Measurements from ENCODE around the gene NME5. TPM values are rescaled to one million over a fixed set of nuclear protein-coding genes. Genes with fewer than 3 reads are reported as not detected.
A peak's percentile ranks its signal among the peaks of the same experiment; 100 is the strongest.

NME5 gene
- total and polyA plus RNA-seq, 2 of the 13 experiments (the other 11 are each of a cell fraction or from before 2014, with no cell fraction given): 0.18 TPM; not detected in 1

DNA sequence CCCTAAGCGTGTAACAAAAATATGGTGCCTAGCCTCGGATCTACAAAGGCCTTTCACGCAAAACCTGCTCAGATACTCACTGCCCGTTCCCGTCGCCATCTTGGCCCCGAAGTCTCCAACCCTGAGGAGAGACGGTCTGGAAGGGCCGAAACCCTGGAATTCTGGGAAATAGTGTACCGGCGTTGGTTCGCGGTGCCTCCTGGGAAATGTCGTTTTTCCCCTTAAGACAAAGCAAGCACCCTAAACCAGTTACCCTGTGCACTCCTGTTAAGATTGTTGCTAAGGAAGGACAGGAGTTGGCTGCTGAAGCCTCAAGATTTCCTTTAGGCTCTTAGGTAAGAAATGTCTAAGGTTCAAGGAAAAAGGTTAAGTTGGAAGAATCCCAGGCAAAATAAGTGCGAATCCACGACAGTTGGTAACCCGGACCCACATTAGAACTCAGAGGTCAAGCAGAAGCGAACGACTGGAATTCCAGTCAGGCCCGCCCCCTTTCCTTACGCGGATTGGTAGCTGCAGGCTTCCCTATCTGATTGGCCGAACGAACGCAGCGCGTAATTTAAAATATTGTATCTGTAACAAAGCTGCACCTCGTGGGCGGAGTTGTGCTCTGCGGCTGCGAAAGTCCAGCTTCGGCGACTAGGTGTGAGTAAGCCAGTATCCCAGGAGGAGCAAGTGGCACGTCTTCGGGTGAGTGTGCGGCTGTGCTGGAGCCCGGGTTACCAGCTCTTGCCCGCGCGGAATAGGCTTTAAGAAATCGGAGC, 39.5 kb upstream of the NME5 start, which contains the start of the genes BRD8 and KIF20A (continued):
- TF ChIP-seq ZNF557 (CRISPR knock-in tag; IDR thresholded peaks at IDR 0.05) (peak; percentile 26; the same call in 1 of the 2 replicates), CBX5 (CRISPR knock-in tag; IDR thresholded peaks at IDR 0.05; ENCODE audit: borderline replicate concordance) (0 out of 2 replicates have a peak, but pooled peaks have one; percentile 5), MAFF (IDR thresholded peaks at IDR 0.05; ENCODE audit: low read depth, low read length) (no peak), ATF7 (IDR thresholded peaks at IDR 0.05) (no peak), ATF7 (CRISPR knock-in tag; IDR thresholded peaks at IDR 0.05) (0 out of 2 replicates have a peak, but pooled peaks have one; percentile 14), KDM1A (CRISPR knock-in tag; IDR thresholded peaks at IDR 0.05) (no peak), SIN3A (IDR thresholded peaks at IDR 0.05; ENCODE audit: borderline replicate concordance, low read depth, low read length) (peak; percentile 100), POGZ (CRISPR knock-in tag; IDR thresholded peaks at IDR 0.05) (peak; percentile 62; the same call in 1 of the 2 replicates), HHEX (CRISPR knock-in tag; IDR thresholded peaks at IDR 0.05) (no peak), GATAD2A (CRISPR knock-in tag; IDR thresholded peaks at IDR 0.05) (peak; percentile 8; the same call in 1 of the 2 replicates), RXRB (CRISPR knock-in tag; IDR thresholded peaks at IDR 0.05; ENCODE audit: borderline replicate concordance) (no peak; the same call in 1 of the 2 replicates), GZF1 (CRISPR knock-in tag; IDR thresholded peaks at IDR 0.05) (0 out of 2 replicates have a peak, but pooled peaks have one; percentile 33), SIX1 (CRISPR knock-in tag; IDR thresholded peaks at IDR 0.05; ENCODE audit: borderline replicate concordance) (no peak), GFI1 (CRISPR knock-in tag; IDR thresholded peaks at IDR 0.05; ENCODE audit: borderline replicate concordance) (0 out of 2 replicates have a peak, but pooled peaks have one; percentile 52), CREB1 (IDR thresholded peaks at IDR 0.05) (peak; percentile 64; the same call in 1 of the 2 replicates), CREB1 (CRISPR knock-in tag; IDR thresholded peaks at IDR 0.05) (peak; percentile 91), IKZF1 (IDR thresholded peaks at IDR 0.05) (no peak), ZNF564 (CRISPR knock-in tag; IDR thresholded peaks at IDR 0.05) (peak; percentile 98), RFXAP (CRISPR knock-in tag; IDR thresholded peaks at IDR 0.05; ENCODE audit: borderline replicate concordance) (peak; percentile 39; the same call in 1 of the 2 replicates), ZFP36L1 (CRISPR knock-in tag; IDR thresholded peaks at IDR 0.05) (0 out of 2 replicates have a peak, but pooled peaks have one; percentile 24), CC2D1A (CRISPR knock-in tag; IDR thresholded peaks at IDR 0.05) (no peak), TCF7L2 (IDR thresholded peaks at IDR 0.05; ENCODE audit: low read depth, low read length) (no peak), E2F1 (CRISPR knock-in tag; IDR thresholded peaks at IDR 0.05) (peak; percentile 86), ZNF329 (CRISPR knock-in tag; IDR thresholded peaks at IDR 0.05; ENCODE audit: low read depth) (no peak), HDAC1 (CRISPR knock-in tag; IDR thresholded peaks at IDR 0.05) (peak; percentile 99), RXRA (CRISPR knock-in tag; IDR thresholded peaks at IDR 0.05) (peak; percentile 17; the same call in 1 of the 2 replicates), ZNF232 (CRISPR knock-in tag; IDR thresholded peaks at IDR 0.05; ENCODE audit: borderline replicate concordance) (peak; percentile 84; the same call in 1 of the 2 replicates), IKZF5 (CRISPR knock-in tag; IDR thresholded peaks at IDR 0.05) (0 out of 2 replicates have a peak, but pooled peaks have one; percentile 28)
- TF ChIP-seq, protein P1, sequence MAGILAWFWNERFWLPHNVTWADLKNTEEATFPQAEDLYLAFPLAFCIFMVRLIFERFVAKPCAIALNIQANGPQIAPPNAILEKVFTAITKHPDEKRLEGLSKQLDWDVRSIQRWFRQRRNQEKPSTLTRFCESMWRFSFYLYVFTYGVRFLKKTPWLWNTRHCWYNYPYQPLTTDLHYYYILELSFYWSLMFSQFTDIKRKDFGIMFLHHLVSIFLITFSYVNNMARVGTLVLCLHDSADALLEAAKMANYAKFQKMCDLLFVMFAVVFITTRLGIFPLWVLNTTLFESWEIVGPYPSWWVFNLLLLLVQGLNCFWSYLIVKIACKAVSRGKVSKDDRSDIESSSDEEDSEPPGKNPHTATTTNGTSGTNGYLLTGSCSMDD (CRISPR knock-in tag; IDR thresholded peaks at IDR 0.05): no peak
